NCI-H82 treated with DMSO at 0.1 percent for 48 hours (cell line): ENCODE data around the gene HTR7.

Source experiments
- DNase-seq: peaks from one replicate; lab custom pipeline; 2025; ENCODE audit not compliant: unreplicated experiment; lab: John Stamatoyannopoulos, UW

The HTR7 gene

DNA sequence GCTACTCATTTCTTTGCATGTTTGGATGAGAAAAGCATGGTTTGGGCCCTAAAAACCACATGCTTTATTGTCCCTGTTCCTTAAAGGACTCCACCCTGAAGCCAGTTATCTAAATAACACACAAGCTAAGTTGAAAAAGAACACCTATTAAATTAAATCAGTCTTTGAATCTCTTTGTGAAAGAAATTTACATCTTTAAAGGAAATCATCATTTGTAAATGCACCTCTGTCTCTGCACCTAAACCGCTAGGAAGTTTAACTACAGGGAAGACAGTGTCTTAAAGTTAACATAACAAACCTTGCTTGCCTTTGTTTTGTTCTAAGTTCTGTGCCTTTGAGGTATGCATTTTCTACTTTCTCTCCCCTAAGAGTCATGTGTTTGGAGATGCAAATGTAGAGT is 52.6 kb downstream of the HTR7 start:
- no peak for DNase-seq

DNA sequence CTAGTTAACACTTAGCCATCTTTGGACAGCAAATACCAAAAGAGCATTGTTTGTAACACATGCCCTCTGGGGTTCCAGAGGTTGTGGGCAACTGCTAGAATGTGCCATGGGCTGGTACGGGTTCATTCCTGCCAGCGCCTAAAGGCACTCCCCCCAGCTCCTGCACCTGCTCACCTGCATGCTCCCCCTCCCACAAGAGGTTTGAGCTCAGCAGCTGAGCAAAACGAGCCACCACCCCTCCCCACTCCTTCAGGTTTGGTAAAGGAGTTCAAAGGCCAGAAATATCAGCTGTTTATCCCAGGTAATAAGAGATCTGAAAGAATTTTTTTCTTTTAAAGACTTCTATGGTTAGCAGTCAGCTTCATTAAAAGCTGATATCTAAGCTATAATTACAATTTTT is 53.5 kb downstream of the HTR7 start:
- no peak for DNase-seq

- DNase-seq, result no peak
Measured at GRCh38 chr10:90801608-90802007, 56.2 kb downstream of the HTR7 start.

- no peak for DNase-seq
Measured at GRCh38 chr10:90800232-90800796, 57.5 kb downstream of the HTR7 start.

DNA sequence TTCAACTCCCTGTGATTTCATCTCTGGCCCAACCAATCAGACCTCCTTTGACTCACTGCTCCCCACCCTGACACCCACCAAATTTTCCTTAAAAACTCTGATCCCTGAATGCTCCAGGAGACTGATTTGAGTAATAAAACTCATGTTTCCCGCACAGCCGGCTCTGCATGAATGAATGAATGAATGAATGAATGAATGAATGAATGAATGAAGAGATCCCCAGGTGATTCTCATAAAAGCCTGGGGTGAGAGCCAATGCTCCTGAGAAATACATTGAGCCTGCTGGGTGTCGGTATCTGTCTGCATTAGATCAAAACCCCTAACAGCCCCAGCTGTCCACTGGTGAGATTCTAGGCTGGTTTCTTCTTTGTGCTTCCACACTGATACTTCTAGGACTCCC is 58.7 kb downstream of the HTR7 start:
- no peak for DNase-seq

- no peak for DNase-seq
Measured at GRCh38 chr10:90798482-90798881, 59.4 kb downstream of the HTR7 start.

- no peak for DNase-seq
Measured at GRCh38 chr10:90790422-90790821, 67.4 kb downstream of the HTR7 start.

- no peak for DNase-seq
Measured at GRCh38 chr10:90788968-90789367, 68.9 kb downstream of the HTR7 start.

- no peak for DNase-seq
Measured at GRCh38 chr10:90788199-90788491, 69.7 kb downstream of the HTR7 start.

DNA sequence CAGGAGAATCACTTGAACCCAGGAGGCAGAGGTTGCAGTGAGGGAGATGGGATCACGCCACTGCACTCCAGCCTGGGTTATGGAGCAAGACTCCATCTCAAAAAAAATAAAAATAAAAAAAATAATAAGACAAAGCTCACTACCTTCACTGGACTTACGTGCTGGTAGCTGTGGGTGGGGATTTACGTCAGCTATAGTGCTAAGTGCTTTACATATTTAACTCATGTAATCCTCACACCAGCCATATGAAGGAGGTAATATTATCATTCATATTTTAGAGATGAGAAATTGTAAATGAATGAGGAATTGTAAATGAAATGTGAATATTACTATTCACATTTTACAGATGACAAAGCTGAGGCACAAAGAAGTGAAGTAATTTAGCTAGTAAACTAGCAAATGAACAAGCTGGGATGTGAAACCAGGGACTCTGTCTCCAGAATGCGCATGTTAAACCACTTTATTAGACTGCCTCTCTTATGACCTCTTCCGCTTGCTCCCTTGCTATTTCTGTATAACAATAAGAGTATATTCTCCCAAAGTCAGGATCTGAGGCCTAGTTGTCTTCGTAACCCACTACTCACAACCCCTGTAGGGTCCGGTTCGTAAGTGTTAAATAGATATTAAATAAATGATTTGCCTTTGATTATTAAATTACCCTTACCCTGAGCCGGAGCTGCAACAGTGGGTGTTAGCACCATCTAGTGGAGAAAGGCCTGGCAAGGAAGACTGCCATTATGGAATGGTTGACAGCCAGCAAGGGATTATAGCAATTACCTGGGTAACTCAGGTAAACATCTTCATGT is 70.2 kb downstream of the HTR7 start:
- DNase-seq, result no peak

DNA sequence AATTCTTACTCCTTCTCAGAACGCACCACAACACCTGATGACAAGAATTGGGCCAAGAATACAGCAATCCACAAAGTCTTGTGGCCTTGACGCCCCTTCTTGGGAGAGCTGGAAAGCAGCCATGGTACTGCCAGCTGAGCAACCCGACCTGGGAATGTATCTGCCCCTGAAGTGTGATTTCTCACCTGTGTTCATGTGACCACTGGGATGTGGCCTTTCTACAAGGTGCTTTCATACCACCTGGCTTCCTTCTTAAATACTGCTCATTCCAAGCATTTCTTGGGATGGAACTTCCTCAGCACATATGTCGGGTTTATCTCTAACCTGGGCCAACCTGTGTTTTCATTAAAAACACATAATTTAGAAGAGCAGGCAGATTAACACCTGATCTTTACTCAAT is 72.1 kb downstream of the HTR7 start:
- no peak for DNase-seq

GRCh38 chr10:90784771-90785170 is 73.1 kb downstream of the HTR7 start:
- DNase-seq, result no peak

- DNase-seq, result no peak
Measured at GRCh38 chr10:90780488-90780887, 77.4 kb downstream of the HTR7 start.

GRCh38 chr10:90779548-90779947 is 78.3 kb downstream of the HTR7 start:
- DNase-seq, result no peak

- DNase-seq, result no peak
Measured at GRCh38 chr10:90777621-90778020, 80.2 kb downstream of the HTR7 start.

GRCh38 chr10:90775351-90776028 is 82.3 kb downstream of the HTR7 start:
- no peak for DNase-seq

- DNase-seq, result no peak
Measured at GRCh38 chr10:90769946-90770841, 87.6 kb downstream of the HTR7 start.

DNA sequence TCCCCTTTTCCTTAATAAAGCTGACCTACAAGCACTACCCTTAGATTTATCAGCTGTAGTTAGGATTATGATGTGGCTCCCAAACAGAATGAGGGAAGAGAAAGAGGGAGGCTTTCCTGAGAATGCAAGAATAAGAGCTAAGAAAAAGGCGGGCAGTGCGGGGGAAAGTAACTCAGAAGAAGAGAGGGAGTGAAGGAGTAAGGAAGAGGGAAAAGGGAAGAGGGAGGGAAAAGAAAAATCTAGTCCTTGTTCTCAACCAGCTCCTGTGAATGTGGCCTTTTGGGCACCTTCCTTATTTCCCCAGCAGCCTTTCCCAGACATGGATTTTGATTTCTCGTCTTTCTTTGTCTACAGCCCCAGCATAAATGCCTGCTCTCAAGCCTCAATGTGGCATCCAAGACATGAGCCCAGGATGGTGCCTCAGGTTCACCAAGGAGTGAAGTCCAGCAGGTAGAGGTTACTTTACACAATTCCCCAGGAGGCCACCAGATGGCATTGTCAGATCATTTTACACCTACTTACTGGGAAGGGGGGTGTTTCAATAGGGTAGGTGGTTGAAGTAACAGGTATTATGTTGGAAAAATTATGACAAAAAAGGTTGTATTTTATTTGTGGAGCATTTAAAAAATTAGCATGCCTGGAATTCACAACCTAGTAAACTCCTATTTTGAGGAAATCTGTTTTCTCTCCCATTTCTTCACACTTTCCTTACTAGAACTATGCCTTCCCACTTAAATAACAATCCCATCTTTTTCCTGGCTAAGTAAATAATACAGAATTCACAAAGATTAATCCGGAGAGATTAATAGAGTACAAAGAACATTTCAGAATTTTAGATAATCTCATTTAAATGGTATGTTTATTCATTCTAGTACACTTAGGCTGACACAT is 106.5 kb downstream of the HTR7 start:
- peak; percentile 30 for DNase-seq

DNA sequence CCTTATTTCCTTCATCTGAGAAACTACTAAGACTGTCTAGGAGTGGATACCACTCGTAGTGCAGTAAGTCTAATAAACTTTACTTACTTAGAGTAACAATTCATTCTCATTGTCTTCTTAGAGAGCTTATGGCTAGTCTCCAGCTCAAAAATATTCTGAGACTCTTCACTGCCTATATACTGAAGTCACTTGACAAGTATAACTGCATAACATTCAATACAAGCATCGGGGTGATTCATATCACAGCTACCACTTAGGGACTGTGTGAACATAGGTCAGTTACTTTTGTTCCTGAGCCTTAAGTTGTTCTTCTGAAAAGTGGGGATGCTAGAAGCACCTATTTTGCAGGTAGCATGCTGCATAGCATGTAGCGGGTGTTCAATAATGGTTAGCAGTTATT is 111.0 kb downstream of the HTR7 start:
- DNase-seq, result no peak

- no peak for DNase-seq
Measured at GRCh38 chr10:90745565-90745964, 112.3 kb downstream of the HTR7 start.

GRCh38 chr10:90743291-90743690 is 114.5 kb downstream of the HTR7 start:
- DNase-seq, result no peak
